Fibroblast of lung (primary cell): ENCODE measurements around the gene WDR31.

ENCODE experiments used
- CTCF ChIP-seq, 2 donors: IDR thresholded peaks in 1 of 2; conservative IDR thresholded peaks in 1 of 2; 1 replicate in 1 of 2; 2 replicates in 1 of 2; pipeline ENCODE4 v1.5.1; 2011 to 2012; ENCODE audit warnings: low read length in 2 of 2, control low read depth in 1 of 2, inconsistent platforms in 1 of 2, low read depth in 1 of 2, mild to moderate bottlenecking in 1 of 2
- EZH2 ChIP-seq: IDR thresholded peaks from 2 replicates; pipeline ENCODE4 v1.5.1; 2012; ENCODE audit warnings: low read length, control low read depth, mild to moderate bottlenecking; ENCODE audit errors: missing control alignments

GRCh38 chr9:113326230-113326629 lies 13.8 kb downstream of the WDR31 start:
- TF ChIP-seq EZH2 (no peak), CTCF (conservative IDR thresholded peaks at IDR 0.05 in 1 of 2, IDR thresholded peaks at IDR 0.05 in 1 of 2; ENCODE audit: low read depth in 1 of 2, low read length in 2 of 2) (no peak)
